Effector CD8-positive, alpha-beta T cell (primary cell): ENCODE data around the gene VSX2.
A peak's percentile ranks its signal among the peaks of the same experiment; 100 is the strongest.

ENCODE experiments used
- DNase-seq: peaks from one replicate; lab custom pipeline; 2025; lab: John Stamatoyannopoulos, UW
- total RNA-seq, 4 experiments: gene quantifications; one replicate each; lab custom pipeline; 2026; lab: John Stamatoyannopoulos, UW

VSX2 gene
- 0 reads per million in 4 experiments for total RNA-seq

DNA sequence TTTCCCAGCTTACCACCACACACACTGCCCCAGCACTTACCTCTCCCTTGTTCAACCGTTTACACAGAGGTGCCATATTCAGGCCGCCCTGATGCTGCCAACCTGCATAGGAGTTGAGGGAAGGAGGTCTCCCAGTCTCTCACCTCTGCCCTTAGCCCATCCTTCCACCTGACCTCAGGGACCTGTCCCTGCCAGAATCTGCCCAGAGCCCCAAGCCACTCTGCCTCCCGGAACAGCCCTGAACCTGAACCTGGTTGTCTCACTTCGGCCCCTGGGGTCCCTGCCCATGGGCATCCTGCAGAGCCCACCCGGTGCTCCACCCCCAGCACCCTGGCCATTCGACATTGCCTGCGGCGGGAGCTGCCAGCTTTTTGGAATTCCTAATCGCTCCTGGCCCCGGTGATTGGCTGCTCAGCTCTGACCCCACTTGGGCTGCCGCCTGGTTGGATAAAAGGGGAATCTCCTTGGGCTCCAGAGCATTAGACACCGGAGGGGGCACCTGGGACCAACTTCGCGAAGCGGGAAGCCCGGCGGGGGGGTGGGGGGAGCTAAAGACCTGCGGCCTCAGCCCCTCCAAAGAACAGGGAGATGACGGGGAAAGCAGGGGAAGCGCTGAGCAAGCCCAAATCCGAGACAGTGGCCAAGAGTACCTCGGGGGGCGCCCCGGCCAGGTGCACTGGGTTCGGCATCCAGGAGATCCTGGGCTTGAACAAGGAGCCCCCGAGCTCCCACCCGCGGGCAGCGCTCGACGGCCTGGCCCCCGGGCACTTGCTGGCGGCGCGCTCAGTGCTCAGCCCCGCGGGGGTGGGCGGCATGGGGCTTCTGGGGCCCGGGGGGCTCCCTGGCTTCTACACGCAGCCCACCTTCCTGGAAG is at the start of gene VSX2:
Gene VSX2, plus strand, starts transcription at position 476 of the 874 bp plus-strand sequence. Its CDS starts 113 bp downstream, at position 589.
- no peak for DNase-seq

DNA sequence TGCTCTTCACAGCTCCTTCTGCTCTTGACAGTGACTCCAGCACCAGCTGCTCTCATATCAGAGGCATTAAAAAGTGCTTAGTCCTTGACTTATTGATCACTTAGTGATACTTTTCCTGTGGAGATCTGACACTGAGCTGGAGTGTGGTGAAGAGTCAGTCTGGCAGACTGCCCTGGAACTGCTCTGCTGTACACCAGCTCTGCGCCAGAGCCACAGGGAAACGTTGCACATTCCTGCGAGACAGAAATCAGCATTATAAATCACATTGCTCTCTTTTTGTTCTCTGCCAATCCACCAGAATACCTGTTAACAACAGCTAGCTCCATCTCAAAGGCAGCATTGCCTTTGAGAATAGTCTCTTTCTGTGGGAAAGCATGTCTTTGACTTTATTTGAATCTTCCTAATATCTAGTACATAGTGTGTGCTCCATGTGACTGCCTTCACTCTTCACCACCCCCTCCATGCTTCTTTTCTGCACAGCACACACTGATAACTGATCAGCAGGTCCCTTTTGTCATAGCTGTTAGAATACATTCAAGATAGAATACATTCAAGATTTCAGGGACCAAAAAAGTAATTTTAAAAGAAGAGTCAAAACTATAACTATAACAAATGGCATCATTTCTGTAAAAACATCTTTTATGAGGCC is 48.2 kb upstream of the VSX2 start:
- no peak for DNase-seq

- no peak for DNase-seq
These were observed 44.6 kb upstream of the VSX2 start for GRCh38 chr14:74194506-74195274.

- DNase-seq: no peak
These were observed 43.6 kb upstream of the VSX2 start for GRCh38 chr14:74195623-74196022.

DNA sequence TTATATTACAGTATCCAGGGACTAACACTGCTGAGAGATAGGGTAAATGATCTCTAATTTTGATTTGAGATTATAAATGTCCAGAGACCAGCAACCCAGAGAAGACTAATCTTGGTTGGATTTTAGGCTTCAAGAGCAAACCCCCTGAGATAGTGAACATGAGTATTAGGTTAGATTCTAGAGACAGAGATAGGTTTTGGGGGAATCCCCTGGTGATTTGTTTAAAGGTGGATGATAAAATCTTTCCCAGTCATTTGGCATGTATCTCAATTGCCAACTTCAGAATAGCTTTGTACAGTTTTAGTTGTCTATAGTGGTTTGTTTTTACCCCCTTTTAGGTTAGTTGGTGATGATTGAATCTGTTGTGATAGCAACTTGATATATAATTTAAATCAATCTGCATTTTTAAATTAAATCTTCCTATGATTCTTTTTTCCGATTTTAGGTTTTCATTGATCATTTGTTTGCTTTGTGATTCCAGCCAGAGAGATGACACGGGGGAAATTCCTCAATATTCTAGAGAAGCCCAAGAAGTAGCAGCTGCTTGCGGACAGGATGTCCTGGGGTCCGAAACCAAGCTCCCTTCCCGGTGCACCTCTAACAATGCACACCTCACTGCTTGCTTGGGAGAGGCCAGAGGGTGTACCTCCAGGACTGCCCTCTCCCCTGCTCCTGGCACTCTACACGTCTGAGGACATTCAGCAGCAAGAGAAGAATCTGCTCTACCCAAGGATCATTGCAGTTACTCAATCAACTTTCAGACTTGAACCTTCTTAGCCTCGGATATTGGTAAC is 40.6 kb upstream of the VSX2 start:
- DNase-seq: no peak

DNA sequence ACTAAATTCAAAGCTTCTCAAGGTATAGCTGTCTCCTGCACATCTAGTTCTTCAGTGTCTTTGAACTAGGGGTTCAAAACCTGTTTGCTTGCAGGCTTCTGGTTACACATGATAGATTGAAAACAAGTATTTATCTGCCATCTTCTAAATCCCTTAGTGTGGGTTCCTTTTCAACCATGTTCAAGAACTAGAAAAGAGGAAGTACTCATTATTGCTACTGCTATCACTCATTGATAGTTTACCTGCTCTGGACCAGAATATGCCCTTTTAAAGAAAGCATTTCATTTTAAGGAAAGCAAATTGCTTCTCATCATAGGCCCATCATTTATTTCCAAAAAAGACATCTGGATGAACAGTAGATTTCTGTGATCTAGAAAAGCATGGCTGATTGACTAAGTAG is 37.1 kb upstream of the VSX2 start:
- DNase-seq: no peak

- DNase-seq: no peak
These were observed 35.6 kb upstream of the VSX2 start for GRCh38 chr14:74203639-74204038.

DNA sequence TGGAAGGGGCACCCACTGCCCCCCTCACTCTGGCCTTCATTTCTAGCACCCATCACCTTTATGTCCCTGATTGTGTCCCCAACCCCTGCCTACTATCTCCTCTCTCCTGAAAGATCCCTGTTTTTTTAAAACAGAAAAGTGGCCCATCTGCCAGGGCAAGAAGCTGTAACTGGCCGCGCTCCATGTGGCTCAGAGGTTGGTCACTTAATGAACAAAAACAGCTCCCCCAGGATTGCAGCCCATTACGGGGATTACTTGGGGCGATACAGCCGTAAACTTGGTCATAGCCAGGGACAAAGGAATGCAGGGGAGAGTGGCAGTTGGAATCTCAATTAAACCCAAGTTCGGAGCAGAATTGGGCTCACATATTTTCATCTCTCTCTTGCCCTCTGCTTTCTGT is 34.8 kb upstream of the VSX2 start:
- no peak for DNase-seq

DNA sequence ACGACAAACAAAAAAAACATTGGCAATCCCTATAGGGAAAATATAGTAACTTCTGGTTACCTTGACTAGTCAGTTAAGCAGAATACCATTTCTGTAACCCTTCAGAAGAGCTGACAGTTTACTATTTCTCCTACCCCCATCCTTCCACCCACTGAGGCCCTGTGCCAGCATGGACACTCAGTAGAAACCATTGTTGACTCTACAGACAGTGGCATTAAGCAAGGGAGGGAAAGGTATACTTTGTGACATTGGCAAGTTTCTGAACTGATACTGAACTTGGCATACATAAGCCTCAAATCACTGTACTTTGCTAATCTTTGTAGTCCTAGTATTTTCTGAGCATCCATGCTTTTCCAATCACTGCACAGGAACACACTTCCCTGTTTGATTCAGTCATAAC is 33.4 kb upstream of the VSX2 start:
- DNase-seq: no peak

DNA sequence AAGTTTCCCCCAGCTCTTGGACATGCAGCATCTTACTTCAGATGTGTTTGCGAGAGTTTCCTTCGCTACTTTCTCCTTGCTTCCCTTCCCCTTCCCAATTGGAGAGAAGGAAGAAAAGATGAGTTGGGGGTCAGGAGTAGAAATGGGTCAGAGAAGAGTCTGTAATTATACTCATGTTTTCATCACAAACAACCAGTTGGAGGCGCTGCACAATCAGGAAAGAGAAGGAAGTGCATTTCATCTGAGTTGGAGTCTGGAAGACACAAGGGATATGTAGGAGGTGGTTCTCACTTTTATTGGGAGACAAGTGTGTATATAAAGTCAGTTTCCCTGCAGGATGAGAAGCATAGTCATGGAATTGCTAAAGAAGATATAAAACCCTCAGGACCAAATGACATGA is 31.3 kb upstream of the VSX2 start:
- no peak for DNase-seq

GRCh38 chr14:74208642-74209041 is 30.6 kb upstream of the VSX2 start:
- no peak for DNase-seq

GRCh38 chr14:74211945-74212580 is 27.2 kb upstream of the VSX2 start:
- no peak for DNase-seq

DNA sequence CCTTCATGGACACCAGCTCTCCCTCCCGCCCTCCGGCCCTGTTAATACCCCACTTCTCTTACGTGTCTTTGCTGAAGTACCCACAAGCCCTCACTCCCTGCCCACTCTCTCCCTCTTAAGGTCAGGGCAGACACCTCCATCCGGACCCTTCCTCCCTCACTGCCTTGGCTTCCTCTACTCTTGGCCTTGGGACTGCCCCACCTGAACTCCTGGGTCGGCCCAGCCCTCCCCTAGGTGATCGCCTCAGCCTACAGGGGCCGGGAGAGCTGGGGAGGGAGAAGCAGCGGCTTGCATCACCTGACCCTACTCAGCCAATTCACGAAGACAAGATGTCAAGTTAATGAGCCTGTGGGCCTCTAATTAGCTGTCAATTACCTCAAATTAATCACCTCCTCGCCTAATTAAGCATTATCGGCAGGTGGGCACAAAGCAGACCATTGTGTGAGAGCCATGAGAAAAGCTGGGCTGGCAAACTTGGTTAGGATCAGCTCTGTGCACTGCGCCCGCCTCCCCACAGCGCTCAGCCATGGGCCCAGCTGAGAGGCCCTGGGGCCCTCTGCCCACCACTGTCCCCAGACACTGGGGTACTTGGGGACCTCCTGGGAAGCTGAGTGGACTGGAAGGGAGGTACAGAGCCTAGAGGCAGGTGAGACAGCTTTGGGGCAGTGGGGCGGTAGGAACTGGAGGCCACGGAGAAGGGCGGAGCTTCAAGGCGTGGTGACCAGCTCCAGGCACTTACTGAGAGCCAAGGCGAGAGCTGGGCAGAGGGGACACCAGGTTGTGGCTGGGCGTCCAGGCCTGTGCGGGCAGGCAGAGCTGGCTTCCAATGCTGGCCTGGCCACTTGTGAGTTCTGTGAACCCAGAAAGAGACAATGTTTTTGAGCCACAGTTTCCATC is 25.1 kb upstream of the VSX2 start:
- DNase-seq: no peak

GRCh38 chr14:74216671-74217070 is 22.6 kb upstream of the VSX2 start:
- no peak for DNase-seq

- peak; percentile 52 for DNase-seq
These were observed 21.4 kb upstream of the VSX2 start for GRCh38 chr14:74217672-74218448.

DNA sequence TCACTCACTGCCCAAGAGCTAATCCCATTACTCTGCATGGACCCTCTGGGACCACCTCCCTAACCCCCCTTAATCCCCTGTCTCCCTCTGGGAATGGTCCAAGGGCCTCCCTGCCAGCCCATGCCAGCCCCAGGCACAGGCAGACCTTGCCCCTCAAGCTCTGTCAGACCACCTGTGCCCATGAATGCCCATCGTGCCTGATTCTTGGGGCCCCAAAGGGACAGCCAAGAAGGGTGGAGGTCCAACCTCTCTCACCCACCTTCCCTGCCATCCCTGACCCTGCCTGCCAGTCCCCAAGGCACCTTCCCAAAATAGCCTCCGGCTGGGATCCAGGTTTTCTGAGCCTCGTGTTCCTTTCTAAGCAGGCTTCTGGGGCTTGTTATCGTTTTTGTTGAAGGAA is 20.8 kb upstream of the VSX2 start:
- DNase-seq: no peak

GRCh38 chr14:74219277-74220205 is 19.7 kb upstream of the VSX2 start:
- no peak for DNase-seq

DNA sequence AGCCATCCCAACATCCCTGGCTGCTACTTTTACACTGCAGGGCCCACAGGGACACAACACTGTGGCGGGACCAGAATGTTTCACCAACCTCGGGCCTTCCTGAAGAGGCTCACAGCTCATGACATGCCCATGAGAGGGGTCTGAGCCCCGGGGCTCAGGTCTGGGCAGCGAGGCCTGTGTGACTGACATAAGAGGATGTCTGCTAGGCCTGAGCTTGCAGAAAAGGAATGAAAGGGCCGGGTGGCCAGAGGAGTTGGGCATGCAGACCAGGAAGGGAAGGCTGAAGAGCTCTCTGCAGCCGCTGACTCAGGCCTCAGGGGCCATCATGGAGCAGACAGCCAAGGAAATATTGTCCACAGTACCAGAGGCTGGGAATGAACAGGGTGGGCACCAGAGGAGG is 18.3 kb upstream of the VSX2 start:
- no peak for DNase-seq
